Skin epidermis (tissue), 12 donors: ENCODE measurements around the gene SULT4A1.

Experiments used
- H3K27ac ChIP-seq, 21 experiments: fragments of 200-600 bp; sonication (generic) in 11 of 21; one replicate each; pipeline ENCODE4 v1.5.0; 2020; ENCODE audit warnings: mild to moderate bottlenecking in 3 of 21, inconsistent platforms in 2 of 21, moderate library complexity in 2 of 21
- H3K4me3 ChIP-seq, 7 experiments: fragments of 200-600 bp; sonication (generic) in 2 of 7; one replicate each; pipeline ENCODE4 v1.5.0; 2020; ENCODE audit warnings: inconsistent platforms in 2 of 7, mild to moderate bottlenecking in 2 of 7, moderate library complexity in 1 of 7

The SULT4A1 gene

GRCh38 chr22:43820651-43821305, 41.5 kb downstream of the SULT4A1 start:
- Histone ChIP-seq H3K4me3 (no peak overlapping the region), H3K27ac (no peak overlapping the region)

- H3K4me3 ChIP-seq, result no peak overlapping the region
- H3K27ac ChIP-seq, result no peak overlapping the region
These were observed 42.2 kb downstream of the SULT4A1 start for GRCh38 chr22:43819931-43820640.

GRCh38 chr22:43819421-43819921, 42.8 kb downstream of the SULT4A1 start:
- H3K27ac ChIP-seq, result no peak overlapping the region

GRCh38 chr22:43818981-43819380, 43.3 kb downstream of the SULT4A1 start:
- H3K27ac ChIP-seq, result no peak overlapping the region
- no peak overlapping the region for H3K4me3 ChIP-seq

More at GRCh38 chr22:43819421-43819921, 42.8 kb downstream of the SULT4A1 start:
- H3K4me3 ChIP-seq, result no peak overlapping the region

GRCh38 chr22:43817402-43817801, 44.9 kb downstream of the SULT4A1 start:
- H3K27ac ChIP-seq, result no peak overlapping the region
- no peak overlapping the region for H3K4me3 ChIP-seq

- Histone ChIP-seq H3K27ac (no peak overlapping the region), H3K4me3 (no peak overlapping the region)
These were observed 48.0 kb downstream of the SULT4A1 start for GRCh38 chr22:43814264-43814663.

- H3K27ac ChIP-seq, result peak overlapping the region in 17 of 21 experiments; percentile 80 to 91 (median 87)
- peak overlapping the region; percentile 54 to 96 (median 78) for H3K4me3 ChIP-seq
These were observed 49.4 kb downstream of the SULT4A1 start for GRCh38 chr22:43812890-43813289.

GRCh38 chr22:43812149-43812842, 50.0 kb downstream of the SULT4A1 start, which contains the start of gene EFCAB6:
Gene EFCAB6, minus strand, starts transcription at chr22:43812305. Its CDS starts 29,987 bp downstream, at chr22:43782318.
- H3K4me3 ChIP-seq, result peak within 1 kb of the TSS; percentile 54 to 96 (median 78)
- peak within 1 kb of the TSS; percentile 56 to 91 (median 86) for H3K27ac ChIP-seq

- Histone ChIP-seq H3K27ac (peak overlapping the region in 20 of 21 experiments; percentile 56 to 91 (median 86)), H3K4me3 (peak overlapping the region; percentile 54 to 96 (median 78))
These were observed 50.5 kb downstream of the SULT4A1 start for GRCh38 chr22:43811777-43812148.

- Histone ChIP-seq H3K27ac (no peak overlapping the region), H3K4me3 (no peak overlapping the region)
These were observed 59.3 kb downstream of the SULT4A1 start for GRCh38 chr22:43802897-43803495.

- H3K27ac ChIP-seq, result no peak overlapping the region
- no peak overlapping the region for H3K4me3 ChIP-seq
These were observed 61.3 kb downstream of the SULT4A1 start for GRCh38 chr22:43800970-43801369.

GRCh38 chr22:43798492-43798891, 63.8 kb downstream of the SULT4A1 start:
- Histone ChIP-seq H3K27ac (no peak overlapping the region), H3K4me3 (no peak overlapping the region)

GRCh38 chr22:43796567-43796966, 65.7 kb downstream of the SULT4A1 start:
- H3K4me3 ChIP-seq, result no peak overlapping the region
- no peak overlapping the region for H3K27ac ChIP-seq

GRCh38 chr22:43795320-43795719, 67.0 kb downstream of the SULT4A1 start:
- Histone ChIP-seq H3K27ac (no peak overlapping the region), H3K4me3 (no peak overlapping the region)

GRCh38 chr22:43792905-43793304, 69.4 kb downstream of the SULT4A1 start:
- Histone ChIP-seq H3K4me3 (no peak overlapping the region), H3K27ac (no peak overlapping the region)

GRCh38 chr22:43789452-43789851, 72.9 kb downstream of the SULT4A1 start:
- Histone ChIP-seq H3K4me3 (no peak overlapping the region), H3K27ac (peak overlapping the region in 3 of 21 experiments; percentile 2 to 47 (median 7))

- Histone ChIP-seq H3K4me3 (no peak overlapping the region), H3K27ac (no peak overlapping the region)
These were observed 78.5 kb downstream of the SULT4A1 start for GRCh38 chr22:43783777-43784176.

- Histone ChIP-seq H3K27ac (no peak overlapping the region), H3K4me3 (no peak overlapping the region)
These were observed 79.9 kb downstream of the SULT4A1 start for GRCh38 chr22:43782448-43782847.

GRCh38 chr22:43777286-43777685, 85.0 kb downstream of the SULT4A1 start:
- no peak overlapping the region for H3K27ac ChIP-seq
- no peak overlapping the region for H3K4me3 ChIP-seq

- no peak overlapping the region for H3K4me3 ChIP-seq
- H3K27ac ChIP-seq, result no peak overlapping the region
These were observed 86.1 kb downstream of the SULT4A1 start for GRCh38 chr22:43776081-43776670.
